GM20431 (cell line): ENCODE measurements around the gene MYOZ3.

ENCODE experiments used
- in situ Hi-C: fragments of 300-500 bp; cut with MseI, MboI; formaldehyde crosslinking; loops from one replicate; pipeline ENCODE4 v1.15.0; 2020; ENCODE audit warnings: low sequenced_read_pairs; ENCODE audit not compliant: unreplicated experiment

The MYOZ3 gene

GRCh38 chr5:150661086-150661485, at the start of gene MYOZ3:
TSS of gene MYOZ3 (plus strand) at chr5:150661251. CDS start at chr5:150662942, 1,691 bp downstream.
- in situ Hi-C loops = no loop called here

GRCh38 chr5:150612405-150612804, 48.6 kb upstream of the MYOZ3 start:
- in situ Hi-C loops = no loop called here

GRCh38 chr5:150612905-150613670, 48.0 kb upstream of the MYOZ3 start:
- in situ Hi-C loops = no loop called here

GRCh38 chr5:150613991-150614660, 46.9 kb upstream of the MYOZ3 start:
- in situ Hi-C loops = no loop called here

GRCh38 chr5:150614661-150615060, 46.4 kb upstream of the MYOZ3 start:
- in situ Hi-C loops = no loop called here

GRCh38 chr5:150615141-150615699, 45.8 kb upstream of the MYOZ3 start:
- in situ Hi-C loops = no loop called here

- in situ Hi-C loops = no loop called here
Observed at GRCh38 chr5:150616024-150616470, 45.0 kb upstream of the MYOZ3 start.

GRCh38 chr5:150616506-150616905, 44.5 kb upstream of the MYOZ3 start:
- in situ Hi-C loops = no loop called here

GRCh38 chr5:150618163-150618562, 42.9 kb upstream of the MYOZ3 start:
- in situ Hi-C loops = no loop called here

- in situ Hi-C loops = no loop called here
Observed at GRCh38 chr5:150618588-150619281, 42.3 kb upstream of the MYOZ3 start.

- in situ Hi-C loops = no loop called here
Observed at GRCh38 chr5:150619359-150620230, 41.5 kb upstream of the MYOZ3 start.

- in situ Hi-C loops = no loop called here
Observed at GRCh38 chr5:150621301-150621700, 39.8 kb upstream of the MYOZ3 start.

- in situ Hi-C loops = no loop called here
Observed at GRCh38 chr5:150622157-150622556, 38.9 kb upstream of the MYOZ3 start.

GRCh38 chr5:150623152-150623877, 37.7 kb upstream of the MYOZ3 start:
- in situ Hi-C loops = no loop called here

- in situ Hi-C loops = no loop called here
Observed at GRCh38 chr5:150623878-150624216, 37.2 kb upstream of the MYOZ3 start.

- in situ Hi-C loops = no loop called here
Observed at GRCh38 chr5:150624334-150625163, 36.5 kb upstream of the MYOZ3 start.

- in situ Hi-C loops = no loop called here
Observed at GRCh38 chr5:150625164-150625535, 35.9 kb upstream of the MYOZ3 start.
